AG04450 (cell line): ENCODE results near the gene KCNA4. TPM values are rescaled to one million over a fixed set of nuclear protein-coding genes. Genes with fewer than 3 reads are reported as not detected.
A peak's percentile ranks its signal among the peaks of the same experiment; 100 is the strongest.
"Not testable (repeated sequence)": the region's sequence is repeated elsewhere in the genome, so short reads cannot be mapped to it uniquely, and the experiment has no call there.

Experiments
- CTCF ChIA-PET: fragments of 300-600, 350-600 bp; formaldehyde crosslinking; extraction: SDS; loops from one replicate; lab custom pipeline; 2022; ENCODE audit warnings: antibody characterized with exemption, inconsistent platforms; lab: Charles Lee
- POLR2A ChIA-PET: fragments of 350-600 bp; formaldehyde crosslinking; extraction: SDS; loops from one replicate; lab custom pipeline; 2021; ENCODE audit warnings: antibody characterized with exemption, inconsistent platforms; lab: Yijun Ruan, JAX
- DNase-seq: peaks from one replicate; pipeline ENCODE4 v3.0.0-alpha.2; 2011; ENCODE audit warnings: low read depth, low spot score
- H3K27ac ChIP-seq: one replicate; pipeline ENCODE4 v1.5.1; 2012; ENCODE audit warnings: low read depth, low read length, control low read depth
- H3K27me3 ChIP-seq: one replicate; pipeline ENCODE4 v1.6.0; 2012; ENCODE audit warnings: low read length; ENCODE audit not compliant: control insufficient read depth, insufficient read depth
- H3K4me3 ChIP-seq: 2 replicates; pipeline ENCODE4 v1.5.1; 2011; ENCODE audit warnings: mild to moderate bottlenecking, low read depth, low read length, control low read depth
- H3K9me3 ChIP-seq: 2 replicates; pipeline ENCODE4 v1.5.1; 2012; ENCODE audit warnings: low read length; ENCODE audit not compliant: control insufficient read depth, insufficient read depth
- CTCF ChIP-seq: IDR thresholded peaks from 2 replicates; pipeline ENCODE4 v1.5.1; 2011; ENCODE audit warnings: low read depth, low read length, control low read depth, inconsistent platforms
- polyA plus RNA-seq: library from polyadenylated mRNA; depleted of rRNA; stranded (reverse); fragments of >200 nt; gene quantifications from 2 replicates; pipeline ENCODE4 v1.2.3, GENCODE V29; 2011; rRNA removed

KCNA4 gene
- polyA plus RNA-seq, 1 experiment = not detected

GRCh38 chr11:29978549-29978948 is 38.3 kb downstream of the KCNA4 start:
- ChIA-PET CTCF (no interaction called here), POLR2A (no interaction called here)
- no peaks in the 10 kb centered on the region for H3K27me3 ChIP-seq
- TF ChIP-seq CTCF = no peak
- no peak for DNase-seq
- H3K9me3 ChIP-seq = no peaks in the 10 kb centered on the region
- H3K27ac ChIP-seq = no peak overlapping the region
- H3K4me3 ChIP-seq = no peak overlapping the region

GRCh38 chr11:29975580-29975979 is 41.2 kb downstream of the KCNA4 start:
- DNase-seq, H3K27me3 ChIP-seq, H3K4me3 ChIP-seq, CTCF ChIA-PET, H3K27ac ChIP-seq, H3K9me3 ChIP-seq, POLR2A ChIA-PET: not testable (repeated sequence)

- no peak for DNase-seq
- ChIA-PET POLR2A (no interaction called here), CTCF (no interaction called here)
- Histone ChIP-seq H3K9me3 (no peaks in the 10 kb centered on the region), H3K27ac (no peak overlapping the region), H3K4me3 (no peak overlapping the region), H3K27me3 (no peaks in the 10 kb centered on the region)
- no peak for TF ChIP-seq CTCF
These were observed 53.0 kb downstream of the KCNA4 start for GRCh38 chr11:29963796-29964195.

GRCh38 chr11:29963036-29963435 is 53.8 kb downstream of the KCNA4 start:
- ChIA-PET CTCF (no interaction called here), POLR2A (no interaction called here)
- no peaks in the 10 kb centered on the region for H3K9me3 ChIP-seq
- H3K27me3 ChIP-seq = no peaks in the 10 kb centered on the region
- H3K27ac ChIP-seq = no peak overlapping the region
- no peak overlapping the region for H3K4me3 ChIP-seq
- TF ChIP-seq CTCF = no peak
- no peak for DNase-seq

- Histone ChIP-seq H3K27me3 (no peaks in the 10 kb centered on the region), H3K27ac (no peak overlapping the region), H3K4me3 (no peak overlapping the region), H3K9me3 (no peaks in the 10 kb centered on the region)
- POLR2A ChIA-PET = no interaction called here
- TF ChIP-seq CTCF = peak; percentile 32
- CTCF ChIA-PET = interaction anchor here (0.5 kb wide), 1 partner anchor 12 kb away, joined by 10 read pairs; no protein-coding TSS in a partner anchor
- DNase-seq = no peak
These were observed 54.6 kb downstream of the KCNA4 start for GRCh38 chr11:29962243-29962642.

Other genes starting within 250 kb of the KCNA4 start
- gene FSHB, start 214.0 kb upstream of the KCNA4 start, polyA plus RNA-seq = not detected in 2 replicates